ENCODE results near the gene ADCK1.
"Not testable (repeated sequence)": the region's sequence is repeated elsewhere in the genome, so short reads cannot be mapped to it uniquely, and the experiment has no call there.

ADCK1 gene

GRCh38 chr14:77809011-77809410, 9.1 kb downstream of the ADCK1 start:
- no peak for DNase-seq

DNA sequence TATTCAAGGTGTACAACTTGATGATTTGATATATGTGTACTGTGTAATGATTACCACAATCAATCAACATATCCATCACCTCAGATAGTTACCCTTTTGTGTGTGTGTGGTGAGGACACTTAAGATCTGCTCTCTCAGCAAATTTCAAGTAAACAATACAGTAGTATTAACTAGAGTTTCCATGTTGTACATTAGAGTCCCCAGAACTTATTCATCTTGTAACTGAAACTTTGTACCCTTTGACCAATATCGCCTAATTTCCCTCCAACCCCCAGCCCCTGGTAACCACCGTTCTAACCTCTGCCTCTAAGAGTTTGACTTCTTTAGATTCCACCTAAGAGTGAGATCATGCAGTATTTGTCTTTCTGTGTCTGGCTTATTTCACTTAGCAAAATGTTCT, 12.1 kb downstream of the ADCK1 start:
- DNase-seq = no peak

GRCh38 chr14:77812682-77813081, 12.8 kb downstream of the ADCK1 start:
- DNase-seq = not testable (repeated sequence)

DNA sequence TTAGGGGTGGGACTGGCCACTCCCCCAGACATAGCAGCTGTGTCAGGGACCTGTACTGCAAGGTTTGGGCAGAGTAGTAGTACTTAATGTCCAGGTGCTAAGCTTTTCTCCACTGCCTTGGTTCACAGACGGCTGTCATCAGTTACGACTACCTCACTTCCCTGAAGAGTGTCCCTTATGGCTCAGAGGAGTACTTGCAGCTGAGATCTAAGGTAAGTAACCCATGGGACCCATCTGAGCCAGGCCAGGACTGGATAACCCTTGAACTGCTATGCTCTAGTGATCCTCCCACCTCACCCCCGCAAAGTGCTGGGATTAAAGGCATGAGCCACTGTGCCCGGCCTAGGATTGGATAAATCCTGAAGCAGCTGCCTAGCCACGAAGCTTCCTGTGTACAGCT, 22.4 kb downstream of the ADCK1 start:
- DNase-seq = no peak

DNA sequence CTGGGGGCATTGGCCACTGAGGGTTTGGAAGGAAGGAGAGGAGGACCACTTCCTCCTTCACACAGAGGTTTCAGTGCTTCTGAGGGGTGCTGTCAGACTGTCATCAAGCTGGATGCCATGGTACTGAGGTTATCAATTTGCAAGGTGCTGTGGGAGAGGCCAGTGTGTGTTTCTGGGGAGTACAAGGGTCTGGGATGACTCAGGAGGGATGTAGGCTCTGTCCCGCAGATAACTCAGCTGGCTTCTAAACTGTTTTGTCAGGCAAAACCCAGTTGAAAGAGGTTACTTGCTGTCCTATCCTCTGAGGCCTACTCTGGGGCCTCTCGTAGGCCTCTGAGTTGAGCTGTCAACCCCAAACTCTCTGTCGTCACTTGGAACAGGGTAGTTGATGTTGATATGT, 22.8 kb downstream of the ADCK1 start:
- no peak for DNase-seq

GRCh38 chr14:77823378-77823777, 23.5 kb downstream of the ADCK1 start:
- DNase-seq = no peak

GRCh38 chr14:77825895-77826519, 26.1 kb downstream of the ADCK1 start:
- DNase-seq = no peak

GRCh38 chr14:77830692-77831091, 30.8 kb downstream of the ADCK1 start:
- no peak for DNase-seq

DNA sequence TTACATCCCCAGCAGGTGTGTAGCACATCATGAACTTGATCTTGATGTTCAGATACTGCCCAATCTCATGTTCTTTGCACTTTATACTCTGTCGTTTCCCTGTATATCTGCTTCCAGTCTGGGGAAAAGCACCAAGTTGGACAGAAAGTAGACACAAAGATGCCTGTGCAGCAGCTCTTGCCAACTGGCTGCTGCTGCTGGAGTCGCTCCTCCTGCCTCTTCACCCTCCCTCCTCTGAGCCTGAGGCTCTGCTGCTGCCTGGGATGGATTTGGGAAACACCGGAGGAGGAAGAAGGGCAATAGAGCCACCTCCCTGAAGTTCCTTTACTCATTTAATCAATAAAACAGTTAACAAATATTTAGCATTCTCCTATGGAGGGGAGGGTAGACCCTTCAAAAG, 32.4 kb downstream of the ADCK1 start:
- peak in 8 of 56 donors; percentile 2 to 48 (median 20) for DNase-seq

GRCh38 chr14:77837926-77838325, 38.0 kb downstream of the ADCK1 start:
- DNase-seq = no peak

- peak in 50 of 56 donors; percentile 11 to 84 (median 50) for DNase-seq
Observed at GRCh38 chr14:77838831-77839511, 39.1 kb downstream of the ADCK1 start.

DNA sequence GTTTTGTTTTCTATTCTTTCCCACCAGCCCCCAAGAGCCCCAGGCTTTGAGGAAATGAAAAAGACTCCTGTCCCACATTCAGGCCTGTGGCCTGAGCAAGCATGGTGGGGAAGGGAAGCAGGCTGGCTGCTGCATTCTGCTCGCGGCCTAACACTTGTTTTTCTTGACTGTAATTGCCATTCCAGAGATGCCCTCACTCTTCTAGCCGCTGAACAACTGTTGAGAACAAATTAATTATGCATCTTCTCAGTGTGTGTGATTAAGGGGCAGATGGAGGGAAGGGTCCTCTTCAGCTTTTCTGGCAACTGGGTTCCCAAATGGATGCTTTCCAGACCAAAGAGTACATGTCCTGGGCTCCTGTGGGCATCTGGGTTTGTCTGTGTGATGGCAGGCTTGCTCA, 43.3 kb downstream of the ADCK1 start:
- DNase-seq = peak in 4 of 56 donors; percentile 7 to 30 (median 8)

DNA sequence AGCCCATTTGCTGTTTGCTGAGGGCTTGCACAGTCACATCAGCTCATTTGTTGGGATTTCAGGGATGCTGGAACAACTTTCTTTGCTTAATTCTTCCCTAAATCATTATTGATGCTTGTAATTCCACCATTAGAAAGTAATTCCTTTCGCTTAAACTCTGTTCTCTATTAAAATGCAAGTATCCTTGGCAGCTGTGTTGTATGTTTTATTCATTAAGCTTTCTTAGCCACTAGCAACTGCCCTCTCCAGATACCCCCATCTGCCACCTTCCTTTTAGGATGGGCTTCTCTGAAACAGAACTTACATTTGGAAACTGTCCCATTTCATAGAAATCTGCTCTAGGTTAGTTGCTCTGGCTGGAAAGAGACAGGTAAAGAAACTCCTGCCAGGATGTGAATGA, 43.7 kb downstream of the ADCK1 start:
- DNase-seq = no peak

GRCh38 chr14:77844802-77845201, 44.9 kb downstream of the ADCK1 start:
- DNase-seq = no peak

DNA sequence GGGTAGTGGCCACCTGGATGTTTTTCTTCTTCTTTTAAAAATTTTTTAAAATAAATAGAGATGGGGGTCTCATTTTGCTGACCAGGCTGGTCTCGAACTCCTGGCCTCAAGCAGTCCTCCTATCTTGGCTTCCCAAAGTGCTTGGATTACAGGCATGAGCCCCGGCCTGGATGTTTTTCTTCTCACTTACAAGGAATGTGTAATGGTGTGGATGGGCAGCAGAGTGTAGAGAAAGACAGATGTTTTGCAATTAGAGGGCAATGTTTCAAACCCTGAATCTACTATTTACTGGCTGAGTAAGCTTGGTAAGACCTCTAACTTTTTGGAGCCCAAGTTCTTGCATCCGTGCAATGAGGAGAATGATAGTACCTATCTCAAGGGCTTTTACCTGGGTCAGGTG, 48.1 kb downstream of the ADCK1 start:
- DNase-seq = no peak

DNA sequence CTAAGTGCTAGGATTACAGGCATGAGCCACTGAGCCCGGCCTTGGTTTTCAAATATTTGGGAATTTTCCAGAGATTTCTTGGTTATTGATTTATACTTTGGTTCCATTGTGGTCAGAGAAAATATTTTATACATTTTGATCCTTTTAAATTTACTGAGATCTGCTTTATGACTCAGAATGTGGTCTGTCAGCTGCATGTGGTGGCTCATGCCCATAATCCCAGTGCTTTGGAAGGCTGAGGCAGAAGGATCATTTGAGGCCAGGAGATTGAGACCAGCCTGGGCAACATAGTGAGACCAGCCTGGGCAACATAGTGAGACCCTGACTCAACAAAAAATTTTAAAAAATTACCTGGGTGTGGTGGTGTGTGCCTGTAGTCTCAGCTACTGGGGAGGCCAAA, 49.8 kb downstream of the ADCK1 start:
- DNase-seq = no peak

DNA sequence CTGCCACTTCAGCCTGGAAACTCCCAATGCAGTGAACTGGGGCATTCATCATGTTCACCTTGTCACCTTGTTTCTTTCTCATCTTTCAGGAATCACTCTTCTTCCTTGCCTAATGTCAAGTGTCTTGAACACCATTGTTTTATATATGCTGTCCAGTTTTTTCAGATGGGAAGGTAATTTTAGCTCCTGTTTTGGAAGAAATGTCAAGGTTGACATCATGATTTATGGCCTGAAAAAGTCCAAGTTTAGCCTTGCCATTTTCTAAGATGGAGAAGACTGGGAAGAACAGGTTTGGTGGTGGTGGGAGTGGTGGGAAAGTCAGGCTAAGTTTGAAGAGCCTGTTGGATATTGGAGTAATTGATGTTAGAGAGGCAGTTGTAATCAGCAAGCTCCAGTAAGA, 54.0 kb downstream of the ADCK1 start:
- no peak for DNase-seq

GRCh38 chr14:77856941-77857340, 57.0 kb downstream of the ADCK1 start:
- DNase-seq = no peak

DNA sequence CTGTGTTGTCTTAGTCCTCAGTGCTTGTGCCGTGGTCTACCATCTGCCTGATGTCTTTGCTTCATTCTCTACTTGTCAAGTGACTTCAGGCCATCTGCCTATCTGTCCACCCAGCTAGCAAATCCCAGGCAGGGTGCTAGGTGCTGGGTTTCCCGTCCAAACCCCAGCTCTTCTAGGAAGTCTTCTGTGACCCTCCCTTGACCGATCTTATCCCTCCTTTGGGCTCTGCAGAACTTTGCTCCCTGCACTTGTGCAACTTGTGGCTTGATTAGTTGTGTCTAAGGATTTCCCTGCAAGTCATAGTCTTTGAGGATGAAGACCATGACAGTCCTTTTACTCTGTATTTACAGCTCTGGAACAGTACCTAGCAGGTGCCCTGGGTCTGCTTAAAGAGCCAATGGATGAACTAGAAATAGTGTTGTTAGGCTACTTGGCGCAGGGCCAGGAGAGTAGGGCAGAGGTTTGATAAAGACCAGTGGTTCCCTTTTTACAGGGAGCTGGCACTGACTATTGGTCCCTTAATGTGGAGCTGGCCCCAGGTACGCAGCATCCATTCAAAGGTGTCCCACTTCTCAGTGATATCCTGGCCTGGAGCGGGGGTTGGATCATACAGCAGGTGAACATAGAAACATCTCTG, 60.1 kb downstream of the ADCK1 start:
- DNase-seq = peak in 1 of 56 donors; percentile 39

- peak in 1 of 56 donors; percentile 9 for DNase-seq
Observed at GRCh38 chr14:77861201-77861600, 61.3 kb downstream of the ADCK1 start.

DNA sequence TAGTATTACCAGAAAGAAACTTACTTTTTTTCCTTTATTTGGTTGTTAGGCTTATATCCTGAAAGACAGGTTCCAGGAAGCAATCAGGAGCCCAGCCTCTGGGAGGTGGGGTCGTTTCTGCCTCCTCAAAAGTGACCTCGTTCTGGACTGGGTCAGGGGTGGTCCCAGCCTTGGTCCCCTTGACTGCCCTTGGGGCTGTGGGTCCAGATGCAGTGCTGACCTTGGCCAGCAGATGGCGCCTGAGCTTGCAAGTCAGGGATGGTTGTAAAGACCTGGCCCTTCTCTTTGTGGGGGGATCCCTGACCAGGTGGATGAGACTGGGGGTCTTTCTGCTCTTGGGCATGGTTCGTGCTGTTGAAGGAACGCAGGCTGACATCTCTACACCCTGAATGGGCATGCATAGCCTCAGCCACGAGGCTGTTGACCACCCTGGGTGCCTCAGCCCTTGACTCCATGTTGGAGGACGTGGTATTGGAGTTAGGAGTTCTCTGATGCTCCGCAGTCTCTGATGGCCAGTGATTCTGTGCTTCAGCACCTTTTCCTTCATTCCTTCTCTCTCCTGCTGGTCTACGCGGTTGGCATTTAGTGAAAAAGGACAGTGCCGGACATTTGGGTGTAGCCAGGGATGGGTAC, 62.4 kb downstream of the ADCK1 start:
- peak in 54 of 56 donors; percentile 12 to 90 (median 61) for DNase-seq

DNA sequence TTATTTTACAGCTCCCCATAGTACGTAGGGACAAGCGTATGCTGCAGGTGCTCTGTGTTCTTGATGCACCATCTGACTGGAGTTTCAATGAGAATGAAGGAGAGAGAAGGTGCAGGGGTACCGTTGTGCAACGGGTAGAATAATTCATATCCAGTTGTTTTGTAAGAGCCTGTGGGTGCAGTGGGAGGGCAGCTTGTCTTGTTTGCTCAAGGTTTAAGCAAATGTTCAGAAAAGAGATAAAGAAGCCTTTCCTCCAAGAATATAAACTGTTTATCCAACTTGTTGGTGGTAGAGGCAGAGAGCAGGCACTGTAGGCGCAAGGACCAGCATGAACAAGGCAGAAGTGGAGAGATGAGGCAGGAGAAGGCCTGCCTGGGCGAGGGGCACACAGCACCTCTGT, 64.2 kb downstream of the ADCK1 start:
- DNase-seq = no peak
